Measurements from ENCODE around the gene AUTS2. TPM values are rescaled to one million over a fixed set of nuclear protein-coding genes. Genes with fewer than 3 reads are reported as not detected.
A peak's percentile ranks its signal among the peaks of the same experiment; 100 is the strongest.

Gene AUTS2
- total RNA-seq, 1 experiment from 2014 or later: 2.3 TPM

DNA sequence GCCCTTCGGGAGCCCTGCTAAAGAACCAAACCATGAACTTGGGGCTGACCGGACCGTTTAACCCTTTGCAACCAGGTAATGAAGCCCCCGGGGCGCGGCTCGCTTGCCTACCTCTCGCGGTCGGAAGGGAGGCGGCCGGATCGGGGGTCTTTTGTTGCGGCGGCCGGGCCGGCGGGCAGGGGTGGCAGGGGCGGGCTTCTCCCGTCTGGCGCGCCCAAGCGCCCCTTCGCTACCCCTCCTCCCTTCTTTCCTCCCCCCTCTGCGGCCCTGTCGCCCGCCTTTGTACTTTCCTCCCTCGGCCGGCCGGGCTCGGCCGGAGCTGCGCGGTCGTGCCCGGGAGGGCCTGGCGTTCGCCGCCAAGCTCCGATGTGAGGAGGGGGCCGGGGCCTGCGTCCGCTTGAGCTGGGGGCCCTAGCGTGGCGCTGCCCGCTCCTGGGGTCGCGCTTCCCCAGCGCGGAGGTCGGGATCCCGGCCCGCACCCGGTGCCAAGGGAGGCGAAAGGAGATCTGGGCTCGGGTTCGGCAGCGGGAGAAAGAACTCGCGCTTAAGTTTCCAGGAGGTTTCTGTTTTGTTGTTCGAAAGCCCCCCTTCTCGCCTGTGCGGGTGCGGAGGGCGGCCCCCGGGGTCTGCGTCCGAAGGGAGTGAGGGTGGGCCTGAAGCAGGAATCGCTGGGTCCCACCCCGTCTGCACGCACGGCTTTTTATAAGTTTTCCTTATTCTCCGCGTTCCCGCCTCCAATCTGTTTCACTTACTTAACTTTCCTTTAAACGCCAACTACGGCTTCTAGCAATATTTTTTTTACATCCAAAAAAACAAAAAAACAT lies 1096.9 kb downstream of the AUTS2 start:
- peak; percentile 19 for DNase-seq (ENCODE audit: low read depth)
- in situ Hi-C loops (cut with HindIII; ENCODE audit: low pct_unique_long_range_greater_than_20kb, low sequenced_read_pairs): no loop called here

- in situ Hi-C loops (cut with HindIII; ENCODE audit: low pct_unique_long_range_greater_than_20kb, low sequenced_read_pairs): no loop called here
- DNase-seq (ENCODE audit: low read depth): no peak
Observed at GRCh38 chr7:70695795-70696083, 1097.5 kb downstream of the AUTS2 start.

GRCh38 chr7:70696201-70696754 lies 1098.0 kb downstream of the AUTS2 start:
- in situ Hi-C loops (cut with HindIII; ENCODE audit: low pct_unique_long_range_greater_than_20kb, low sequenced_read_pairs): no loop called here
- peak; percentile 27 for DNase-seq (ENCODE audit: low read depth)

DNA sequence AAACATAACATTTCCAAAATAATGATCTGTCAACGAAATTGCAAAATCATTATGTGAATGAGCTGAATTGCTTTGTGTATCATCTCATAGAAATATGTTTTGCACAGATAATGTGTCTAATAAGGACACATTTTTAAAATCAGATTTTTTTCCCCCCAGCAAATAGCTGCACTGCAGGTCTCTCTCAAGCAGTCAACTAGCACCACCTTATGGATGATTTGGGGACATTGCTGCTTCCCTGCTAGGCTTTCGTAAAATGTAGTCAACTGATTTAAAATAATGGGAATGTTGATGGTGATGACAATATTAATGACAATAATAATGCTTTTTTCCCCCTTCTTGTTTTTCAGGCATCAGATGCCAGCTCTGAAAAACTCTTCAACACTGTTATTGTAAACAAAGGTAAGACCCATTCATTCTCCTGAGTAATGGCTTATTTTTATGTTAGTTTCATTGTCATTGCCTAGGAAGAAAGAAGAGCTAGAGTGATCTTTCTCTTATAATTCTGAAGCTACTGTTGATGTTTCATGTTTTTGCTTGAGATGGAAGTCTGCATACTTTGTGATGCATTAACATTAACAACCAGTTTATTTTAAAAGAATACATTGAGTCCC lies 1100.1 kb downstream of the AUTS2 start:
- DNase-seq (ENCODE audit: low read depth): peak; percentile 28
- in situ Hi-C loops (cut with HindIII; ENCODE audit: low pct_unique_long_range_greater_than_20kb, low sequenced_read_pairs): no loop called here

DNA sequence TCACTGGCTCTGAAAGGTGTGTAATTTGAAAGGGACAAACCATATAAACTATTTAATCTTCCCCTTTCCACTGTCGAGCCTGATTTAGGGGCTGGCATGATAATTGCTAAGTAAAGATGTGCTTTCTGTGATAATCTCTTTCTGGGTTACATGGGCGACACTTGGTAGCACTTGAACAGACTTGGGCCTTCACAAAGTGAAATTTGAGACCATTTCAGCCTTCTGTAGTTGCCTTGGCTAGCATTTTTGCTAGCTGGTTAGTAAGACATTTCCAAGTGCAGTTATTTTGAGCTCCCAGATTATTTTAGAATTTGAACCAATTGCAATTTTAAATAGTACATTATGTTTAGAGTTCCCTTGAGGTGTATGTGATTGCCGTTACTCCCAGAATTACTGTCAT lies 1101.0 kb downstream of the AUTS2 start:
- in situ Hi-C loops (cut with HindIII; ENCODE audit: low pct_unique_long_range_greater_than_20kb, low sequenced_read_pairs): no loop called here
- no peak for DNase-seq (ENCODE audit: low read depth)

DNA sequence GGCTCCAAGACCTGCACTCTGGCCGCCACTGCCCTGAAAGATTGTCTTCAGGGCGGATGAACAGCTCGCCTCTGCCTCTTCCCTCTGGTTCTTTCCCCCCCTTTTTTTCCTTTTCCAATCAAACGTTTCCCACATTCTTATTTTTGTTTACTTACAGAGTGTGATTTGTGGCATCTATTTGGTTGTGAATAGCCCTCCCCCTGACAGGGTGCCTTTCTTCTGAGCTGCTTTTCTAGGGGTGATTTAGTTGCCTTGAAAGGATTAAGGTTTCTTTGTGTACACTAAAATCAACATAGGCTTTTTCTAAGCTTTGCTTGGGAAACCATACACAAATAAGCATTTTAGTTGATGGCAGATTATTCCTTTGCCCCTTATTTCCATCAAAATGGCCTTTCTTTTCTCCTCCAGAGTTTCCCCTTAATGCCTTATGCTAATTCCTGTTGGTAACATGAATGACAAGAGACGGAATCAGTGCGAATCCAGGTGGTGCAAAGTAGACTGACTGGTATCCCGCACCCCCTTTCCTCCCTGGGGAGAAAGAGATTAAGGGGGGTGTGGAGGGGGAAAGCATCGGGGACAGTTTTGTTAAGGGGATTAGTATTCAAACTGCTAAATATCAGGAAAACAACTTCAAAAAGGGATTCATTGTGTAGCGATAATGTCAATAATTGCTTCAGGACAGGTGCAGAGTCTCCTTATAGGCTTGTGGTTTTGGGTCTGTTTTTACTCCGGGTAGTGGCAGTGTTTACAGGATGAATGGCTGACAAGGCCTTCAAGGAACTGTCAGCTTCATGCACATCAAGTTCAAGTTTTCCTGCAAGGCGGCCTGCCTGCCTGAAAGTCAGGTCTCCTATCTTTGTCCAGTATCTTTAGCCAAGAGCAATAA lies 1102.0 kb downstream of the AUTS2 start:
- in situ Hi-C loops (cut with HindIII; ENCODE audit: low pct_unique_long_range_greater_than_20kb, low sequenced_read_pairs): no loop called here
- DNase-seq (ENCODE audit: low read depth): no peak

DNA sequence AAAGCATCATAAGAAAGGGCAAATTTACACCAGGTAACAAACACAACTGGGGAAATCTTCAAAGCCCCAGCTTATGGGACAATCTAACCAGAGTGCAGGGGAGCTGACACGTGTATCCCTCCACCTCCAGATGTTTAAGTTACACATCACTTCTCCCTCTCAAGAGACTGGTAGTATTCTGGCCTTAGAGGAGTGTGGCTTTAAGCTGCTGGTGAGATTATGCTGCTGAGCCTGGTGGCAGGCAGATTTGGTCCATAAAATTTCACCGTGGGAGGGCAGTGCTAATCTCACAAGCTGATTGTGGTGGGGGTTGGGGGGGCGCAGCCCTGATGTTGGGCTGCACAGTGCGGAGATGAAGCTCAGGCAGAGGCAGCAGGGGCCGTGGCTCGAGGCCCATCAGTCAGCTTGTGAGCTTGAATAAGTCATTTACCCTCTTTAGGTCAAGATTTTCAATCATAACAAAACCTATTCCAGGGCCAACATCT lies 1102.7 kb downstream of the AUTS2 start:
- in situ Hi-C loops (cut with HindIII; ENCODE audit: low pct_unique_long_range_greater_than_20kb, low sequenced_read_pairs): no loop called here
- no peak for DNase-seq (ENCODE audit: low read depth)

GRCh38 chr7:70701477-70701876 lies 1103.2 kb downstream of the AUTS2 start:
- no peak for DNase-seq (ENCODE audit: low read depth)
- in situ Hi-C loops (cut with HindIII; ENCODE audit: low pct_unique_long_range_greater_than_20kb, low sequenced_read_pairs): no loop called here

GRCh38 chr7:70701991-70702390 lies 1103.7 kb downstream of the AUTS2 start:
- in situ Hi-C loops (cut with HindIII; ENCODE audit: low pct_unique_long_range_greater_than_20kb, low sequenced_read_pairs): no loop called here
- DNase-seq (ENCODE audit: low read depth): no peak

GRCh38 chr7:70703785-70704184 lies 1105.5 kb downstream of the AUTS2 start:
- in situ Hi-C loops (cut with HindIII; ENCODE audit: low pct_unique_long_range_greater_than_20kb, low sequenced_read_pairs): no loop called here
- no peak for DNase-seq (ENCODE audit: low read depth)

GRCh38 chr7:70704831-70705346 lies 1106.6 kb downstream of the AUTS2 start:
- no peak for DNase-seq (ENCODE audit: low read depth)
- in situ Hi-C loops (cut with HindIII; ENCODE audit: low pct_unique_long_range_greater_than_20kb, low sequenced_read_pairs): no loop called here

GRCh38 chr7:70706204-70706603 lies 1107.9 kb downstream of the AUTS2 start:
- no peak for DNase-seq (ENCODE audit: low read depth)
- in situ Hi-C loops (cut with HindIII; ENCODE audit: low pct_unique_long_range_greater_than_20kb, low sequenced_read_pairs): no loop called here

DNA sequence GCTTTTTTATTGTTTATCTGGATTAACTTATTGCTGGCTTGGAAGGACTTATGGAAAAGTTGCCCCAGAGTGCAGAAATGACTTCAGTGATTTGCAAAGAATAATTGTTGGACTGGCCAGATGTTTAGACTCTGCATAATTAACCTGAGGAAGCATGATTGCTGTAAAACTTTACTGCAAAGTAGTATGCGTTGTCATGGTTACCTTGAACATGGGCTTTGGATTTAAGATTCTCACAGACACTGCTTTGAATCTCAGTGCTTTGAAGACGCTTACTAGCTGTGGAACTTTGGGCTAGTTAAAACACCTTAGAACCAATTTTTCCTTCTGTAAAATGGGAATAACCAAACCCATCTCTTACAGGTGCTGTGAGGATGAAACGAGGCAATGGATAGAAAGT lies 1108.4 kb downstream of the AUTS2 start:
- DNase-seq (ENCODE audit: low read depth): no peak
- in situ Hi-C loops (cut with HindIII; ENCODE audit: low pct_unique_long_range_greater_than_20kb, low sequenced_read_pairs): no loop called here

DNA sequence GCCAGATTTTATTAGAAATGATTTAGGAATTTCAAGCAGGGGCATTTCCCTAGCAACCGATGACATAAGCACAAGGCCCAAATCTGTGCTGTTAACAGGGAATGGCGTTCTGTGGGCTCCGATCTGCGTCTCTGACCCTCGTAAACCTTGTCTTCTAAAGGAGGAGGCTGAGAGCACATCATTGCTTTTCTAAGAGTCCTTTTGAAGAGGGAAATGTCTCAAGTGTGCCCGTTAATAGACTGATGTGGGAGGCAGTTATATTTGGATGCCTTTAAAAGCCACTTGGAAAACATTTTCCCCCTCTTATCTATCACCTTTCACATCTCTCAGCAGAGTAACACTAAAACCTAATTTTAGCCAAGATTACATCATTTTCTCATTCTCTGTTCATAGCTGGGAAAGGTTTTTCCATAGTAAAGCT lies 1109.6 kb downstream of the AUTS2 start:
- in situ Hi-C loops (cut with HindIII; ENCODE audit: low pct_unique_long_range_greater_than_20kb, low sequenced_read_pairs): no loop called here
- no peak for DNase-seq (ENCODE audit: low read depth)

DNA sequence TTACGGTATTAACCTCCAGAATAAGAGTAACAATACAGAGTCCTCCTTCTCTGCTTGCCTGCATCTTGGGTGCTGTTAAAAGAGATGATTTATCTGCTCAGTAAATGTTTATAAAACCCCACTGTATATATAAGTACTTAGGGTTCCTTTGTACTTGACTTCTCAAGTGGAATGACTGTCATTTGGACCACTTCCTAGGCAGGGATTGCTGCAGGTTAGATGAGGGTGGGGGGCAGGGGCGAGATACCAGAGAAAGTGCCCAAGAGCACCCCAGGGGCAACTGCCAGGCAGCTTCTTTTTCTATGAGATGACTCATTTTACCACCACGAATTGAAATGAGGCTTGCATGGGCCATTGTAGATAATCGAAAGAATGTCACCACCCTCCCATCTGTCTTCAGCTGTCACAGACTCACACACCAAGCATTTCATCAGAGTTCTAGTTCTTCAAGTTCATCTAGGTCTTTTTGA lies 1111.8 kb downstream of the AUTS2 start:
- DNase-seq (ENCODE audit: low read depth): peak; percentile 96
- in situ Hi-C loops (cut with HindIII; ENCODE audit: low pct_unique_long_range_greater_than_20kb, low sequenced_read_pairs): no loop called here

- no peak for DNase-seq (ENCODE audit: low read depth)
- in situ Hi-C loops (cut with HindIII; ENCODE audit: low pct_unique_long_range_greater_than_20kb, low sequenced_read_pairs): no loop called here
Observed at GRCh38 chr7:70710651-70711050, 1112.4 kb downstream of the AUTS2 start.

GRCh38 chr7:70711452-70711851 lies 1113.2 kb downstream of the AUTS2 start:
- in situ Hi-C loops (cut with HindIII; ENCODE audit: low pct_unique_long_range_greater_than_20kb, low sequenced_read_pairs): no loop called here
- DNase-seq (ENCODE audit: low read depth): no peak

- no peak for DNase-seq (ENCODE audit: low read depth)
- in situ Hi-C loops (cut with HindIII; ENCODE audit: low pct_unique_long_range_greater_than_20kb, low sequenced_read_pairs): no loop called here
Observed at GRCh38 chr7:70712942-70713341, 1114.7 kb downstream of the AUTS2 start.
